ENCODE measurements around the gene RBM5.

Gene RBM5

GRCh38 chr3:50139718-50140423 is 51.2 kb downstream of the RBM5 start:
- Mint-ChIP-seq H3K27me3 (ENCODE audit: low read depth) (no peaks in the 10 kb centered on the region), H3K4me3 (no peak overlapping the region), H3K27ac (no peak overlapping the region), H3K9me3 (no peaks in the 10 kb centered on the region), H3K4me1 (ENCODE audit: low read depth) (peaks cover 8% of the 10 kb centered on the region), H3K36me3 (ENCODE audit: low read depth) (no peaks in the 10 kb centered on the region)

DNA sequence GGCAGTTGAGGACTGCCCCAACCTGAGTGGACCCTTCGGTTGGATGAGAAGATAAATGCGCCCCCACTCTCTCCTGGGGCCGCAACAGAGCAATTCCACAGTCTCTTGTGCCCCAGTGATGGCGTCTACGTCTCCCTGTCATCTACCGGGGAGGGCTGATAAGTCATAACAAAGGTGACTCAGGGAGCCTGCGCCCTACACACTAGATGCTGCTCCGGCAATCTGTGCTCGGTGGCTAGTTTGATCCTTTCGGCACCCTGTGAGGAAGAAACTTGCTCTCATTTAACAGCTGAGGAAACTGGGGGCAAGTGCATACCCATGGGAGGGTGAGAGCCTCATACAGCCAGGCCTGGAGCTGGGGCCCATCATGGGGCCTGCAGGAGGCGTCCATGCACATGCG is 52.3 kb downstream of the RBM5 start:
- Mint-ChIP-seq H3K4me1 (ENCODE audit: low read depth) (peaks cover 8% of the 10 kb centered on the region), H3K27me3 (ENCODE audit: low read depth) (no peaks in the 10 kb centered on the region), H3K36me3 (ENCODE audit: low read depth) (no peaks in the 10 kb centered on the region), H3K9me3 (no peaks in the 10 kb centered on the region), H3K27ac (no peak overlapping the region), H3K4me3 (no peak overlapping the region)

GRCh38 chr3:50146316-50146901 is 57.7 kb downstream of the RBM5 start:
- Mint-ChIP-seq H3K9me3 (no peaks in the 10 kb centered on the region), H3K27me3 (ENCODE audit: low read depth) (no peaks in the 10 kb centered on the region), H3K4me1 (ENCODE audit: low read depth) (no peaks in the 10 kb centered on the region), H3K27ac (no peak overlapping the region), H3K4me3 (no peak overlapping the region), H3K36me3 (ENCODE audit: low read depth) (no peaks in the 10 kb centered on the region)

DNA sequence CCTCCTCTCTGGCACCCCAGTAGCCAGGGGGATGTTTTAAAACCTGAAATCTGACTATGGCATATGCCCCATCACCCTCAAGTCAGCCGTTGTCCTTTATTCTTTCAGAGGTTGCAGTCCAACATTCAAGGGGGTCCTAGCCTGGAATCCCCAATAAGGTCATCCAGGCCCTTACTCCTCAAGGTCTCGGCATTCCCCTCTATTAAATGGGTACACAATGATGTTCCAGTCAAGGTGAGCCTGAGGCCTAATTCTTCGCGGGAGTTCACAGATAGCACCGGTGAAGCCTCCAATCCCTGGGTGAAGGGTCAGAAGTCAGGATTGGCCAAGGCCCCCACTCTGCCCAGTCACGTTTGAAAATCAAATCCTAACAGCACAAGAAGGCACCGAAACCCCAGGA is 58.3 kb downstream of the RBM5 start:
- Mint-ChIP-seq H3K36me3 (ENCODE audit: low read depth) (no peaks in the 10 kb centered on the region), H3K27ac (no peak overlapping the region), H3K4me1 (ENCODE audit: low read depth) (no peaks in the 10 kb centered on the region), H3K9me3 (no peaks in the 10 kb centered on the region), H3K4me3 (no peak overlapping the region), H3K27me3 (ENCODE audit: low read depth) (no peaks in the 10 kb centered on the region)

- H3K9me3 Mint-ChIP-seq: no peaks in the 10 kb centered on the region
- peaks cover 4% of the 10 kb centered on the region for H3K27me3 Mint-ChIP-seq (ENCODE audit: low read depth)
- H3K27ac Mint-ChIP-seq: no peak overlapping the region
- H3K4me1 Mint-ChIP-seq (ENCODE audit: low read depth): no peaks in the 10 kb centered on the region
- no peak overlapping the region for H3K4me3 Mint-ChIP-seq
- no peaks in the 10 kb centered on the region for H3K36me3 Mint-ChIP-seq (ENCODE audit: low read depth)
These were observed 58.7 kb downstream of the RBM5 start for GRCh38 chr3:50147447-50147846.

GRCh38 chr3:50147861-50148260 is 59.1 kb downstream of the RBM5 start:
- H3K27me3 Mint-ChIP-seq (ENCODE audit: low read depth): peaks cover 5% of the 10 kb centered on the region
- no peak overlapping the region for H3K27ac Mint-ChIP-seq
- H3K4me1 Mint-ChIP-seq (ENCODE audit: low read depth): no peaks in the 10 kb centered on the region
- H3K9me3 Mint-ChIP-seq: no peaks in the 10 kb centered on the region
- H3K36me3 Mint-ChIP-seq (ENCODE audit: low read depth): no peaks in the 10 kb centered on the region
- H3K4me3 Mint-ChIP-seq: no peak overlapping the region

DNA sequence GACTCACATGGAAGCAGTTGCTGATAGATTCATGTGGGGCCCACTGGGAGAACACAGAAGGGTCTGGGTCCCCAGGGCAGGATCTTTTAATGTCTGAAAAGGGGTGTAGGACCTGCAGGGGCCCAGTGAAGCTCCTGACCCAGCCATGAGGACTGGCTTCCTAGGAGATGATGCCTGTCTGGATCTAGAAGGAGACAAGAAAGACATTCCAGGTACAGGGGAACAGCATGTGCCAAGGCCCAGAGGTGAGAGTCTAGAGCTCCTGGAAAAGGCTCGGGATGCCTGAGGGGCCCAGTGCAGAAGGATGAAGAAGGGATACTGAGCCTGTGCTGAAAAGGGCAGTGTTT is 61.7 kb downstream of the RBM5 start:
- H3K36me3 Mint-ChIP-seq (ENCODE audit: low read depth): peaks cover 2% of the 10 kb centered on the region
- peaks cover 6% of the 10 kb centered on the region for H3K4me1 Mint-ChIP-seq (ENCODE audit: low read depth)
- H3K9me3 Mint-ChIP-seq: no peaks in the 10 kb centered on the region
- H3K27ac Mint-ChIP-seq: no peak overlapping the region
- no peak overlapping the region for H3K4me3 Mint-ChIP-seq
- peaks cover 20% of the 10 kb centered on the region for H3K27me3 Mint-ChIP-seq (ENCODE audit: low read depth)

DNA sequence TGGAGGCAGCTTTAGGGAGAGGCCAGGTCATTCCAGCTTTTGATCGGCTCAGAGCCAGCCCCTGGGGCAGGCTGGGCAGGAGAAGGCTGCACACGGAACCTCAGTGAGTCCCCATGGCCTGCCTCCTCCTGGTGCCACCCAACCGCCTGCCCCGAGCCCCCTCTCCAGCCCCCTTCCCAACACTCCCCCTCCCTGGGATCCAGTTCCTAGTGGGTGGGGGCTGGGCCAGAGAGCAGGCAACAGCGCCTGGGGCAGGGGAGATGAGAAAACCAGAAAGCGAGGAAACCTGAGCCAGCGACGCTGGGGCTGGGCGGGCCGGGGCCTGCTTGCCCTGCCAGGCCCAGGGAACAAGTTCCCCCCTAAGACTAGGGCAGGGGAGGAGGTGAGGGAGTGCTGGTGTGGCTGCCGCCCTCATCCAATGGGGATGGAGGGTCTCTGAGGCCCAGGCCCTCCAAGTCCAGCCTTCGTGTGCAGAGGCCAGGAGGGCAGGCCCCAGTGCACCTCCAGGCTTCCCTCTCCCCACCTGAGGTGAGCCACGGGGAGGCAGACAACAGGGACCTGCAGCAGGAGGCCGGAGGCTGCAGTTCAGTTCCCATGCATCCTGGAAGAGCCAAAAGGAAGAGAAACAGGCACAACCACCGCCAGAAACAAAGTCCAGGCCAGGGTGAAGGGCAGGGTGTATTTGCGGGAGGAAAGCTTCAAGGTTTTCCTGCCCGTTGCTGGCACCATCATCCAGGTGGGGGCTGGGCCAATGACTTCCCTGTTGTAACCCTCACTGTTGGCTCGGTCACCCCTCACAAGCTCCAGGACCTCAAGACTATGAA is 62.4 kb downstream of the RBM5 start:
- no peak overlapping the region for H3K4me3 Mint-ChIP-seq
- H3K27ac Mint-ChIP-seq: no peak overlapping the region
- no peaks in the 10 kb centered on the region for H3K9me3 Mint-ChIP-seq
- peaks cover 26% of the 10 kb centered on the region for H3K27me3 Mint-ChIP-seq (ENCODE audit: low read depth)
- peaks cover 2% of the 10 kb centered on the region for H3K36me3 Mint-ChIP-seq (ENCODE audit: low read depth)
- peaks cover 8% of the 10 kb centered on the region for H3K4me1 Mint-ChIP-seq (ENCODE audit: low read depth)

- peaks cover 31% of the 10 kb centered on the region for H3K27me3 Mint-ChIP-seq (ENCODE audit: low read depth)
These were observed 63.0 kb downstream of the RBM5 start for GRCh38 chr3:50151728-50152127.

GRCh38 chr3:50153782-50154475 is 65.2 kb downstream of the RBM5 start:
- H3K9me3 Mint-ChIP-seq: no peaks in the 10 kb centered on the region
- H3K36me3 Mint-ChIP-seq (ENCODE audit: low read depth): peaks cover 2% of the 10 kb centered on the region
- peak overlapping the region; percentile 77 for H3K4me3 Mint-ChIP-seq
- H3K27ac Mint-ChIP-seq: peak overlapping the region; percentile 31
- H3K4me1 Mint-ChIP-seq (ENCODE audit: low read depth): peaks cover 8% of the 10 kb centered on the region
- peaks cover 47% of the 10 kb centered on the region for H3K27me3 Mint-ChIP-seq (ENCODE audit: low read depth)

More at GRCh38 chr3:50151728-50152127, 63.0 kb downstream of the RBM5 start:
- peaks cover 2% of the 10 kb centered on the region for H3K36me3 Mint-ChIP-seq (ENCODE audit: low read depth)
- no peaks in the 10 kb centered on the region for H3K9me3 Mint-ChIP-seq
- no peak overlapping the region for H3K27ac Mint-ChIP-seq
- H3K4me3 Mint-ChIP-seq: no peak overlapping the region
- H3K4me1 Mint-ChIP-seq (ENCODE audit: low read depth): peaks cover 8% of the 10 kb centered on the region

DNA sequence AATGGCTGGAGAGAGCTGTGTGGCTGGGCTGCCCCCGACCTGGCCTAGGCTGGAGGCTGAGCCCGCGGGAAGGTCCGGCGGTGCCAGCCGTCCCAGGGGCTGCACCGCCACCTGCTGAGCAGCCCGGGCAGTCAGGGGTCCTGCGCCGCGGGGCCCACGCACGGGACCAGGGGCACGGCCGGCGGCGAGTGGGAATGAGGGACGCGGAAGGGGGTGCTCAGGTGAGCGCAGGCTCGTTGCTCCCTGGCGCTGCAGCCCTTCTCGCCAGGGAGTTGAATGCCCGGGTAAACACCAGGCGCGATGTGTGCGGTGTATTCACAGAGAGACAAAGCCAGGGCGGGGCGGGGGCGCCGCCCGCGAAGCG is 65.7 kb downstream of the RBM5 start:
- peaks cover 2% of the 10 kb centered on the region for H3K36me3 Mint-ChIP-seq (ENCODE audit: low read depth)
- H3K27me3 Mint-ChIP-seq (ENCODE audit: low read depth): peaks cover 47% of the 10 kb centered on the region
- peak overlapping the region; percentile 77 for H3K4me3 Mint-ChIP-seq
- H3K4me1 Mint-ChIP-seq (ENCODE audit: low read depth): peaks cover 8% of the 10 kb centered on the region
- peak overlapping the region; percentile 31 for H3K27ac Mint-ChIP-seq
- H3K9me3 Mint-ChIP-seq: no peaks in the 10 kb centered on the region

GRCh38 chr3:50154840-50155490 is 66.2 kb downstream of the RBM5 start, which contains the start of gene SEMA3F:
Gene SEMA3F, plus strand, starts transcription at chr3:50155324. Its CDS starts 4,299 bp downstream, at chr3:50159623.
- H3K4me3 Mint-ChIP-seq: peak within 1 kb of the TSS; percentile 77
- peaks cover 2% of the 10 kb centered on the region for H3K36me3 Mint-ChIP-seq (ENCODE audit: low read depth)
- H3K4me1 Mint-ChIP-seq (ENCODE audit: low read depth): peaks cover 8% of the 10 kb centered on the region
- peak within 1 kb of the TSS; percentile 45 for H3K27ac Mint-ChIP-seq
- H3K9me3 Mint-ChIP-seq: no peaks in the 10 kb centered on the region
- peaks cover 47% of the 10 kb centered on the region for H3K27me3 Mint-ChIP-seq (ENCODE audit: low read depth)

- peaks cover 2% of the 10 kb centered on the region for H3K36me3 Mint-ChIP-seq (ENCODE audit: low read depth)
- no peak overlapping the region for H3K27ac Mint-ChIP-seq
- H3K4me1 Mint-ChIP-seq (ENCODE audit: low read depth): peaks cover 8% of the 10 kb centered on the region
- H3K27me3 Mint-ChIP-seq (ENCODE audit: low read depth): peaks cover 47% of the 10 kb centered on the region
- H3K9me3 Mint-ChIP-seq: no peaks in the 10 kb centered on the region
- H3K4me3 Mint-ChIP-seq: peak overlapping the region; percentile 73
These were observed 66.8 kb downstream of the RBM5 start for GRCh38 chr3:50155491-50155878.

DNA sequence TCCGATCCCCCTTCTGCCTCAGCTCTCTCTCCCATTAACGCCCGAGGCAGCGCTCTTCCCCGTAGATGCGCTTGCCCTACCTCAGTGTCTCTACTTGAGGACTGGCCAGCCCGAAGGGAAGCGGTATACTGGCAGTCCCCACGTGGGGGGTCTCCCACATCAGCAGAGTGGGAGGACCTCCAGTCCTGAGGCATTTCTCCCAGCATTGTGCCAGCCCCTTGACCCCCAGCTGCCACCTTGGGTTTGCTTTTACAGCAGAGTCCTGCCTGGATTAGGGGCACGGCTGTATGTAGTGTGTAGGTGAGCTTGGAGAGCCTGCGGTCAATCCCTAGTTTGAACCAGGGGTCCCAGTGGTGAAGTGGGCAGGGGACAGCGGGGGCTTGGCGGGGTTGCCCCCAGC is 67.2 kb downstream of the RBM5 start:
- Mint-ChIP-seq H3K4me1 (ENCODE audit: low read depth) (peaks cover 8% of the 10 kb centered on the region), H3K9me3 (no peaks in the 10 kb centered on the region), H3K36me3 (ENCODE audit: low read depth) (peaks cover 2% of the 10 kb centered on the region), H3K4me3 (peak overlapping the region; percentile 73), H3K27ac (peak overlapping the region; percentile 45), H3K27me3 (ENCODE audit: low read depth) (peaks cover 47% of the 10 kb centered on the region)
